ENCODE results near the gene ANKAR.
"Not testable (repeated sequence)": the region's sequence is repeated elsewhere in the genome, so short reads cannot be mapped to it uniquely, and the experiment has no call there.

ANKAR gene

DNA sequence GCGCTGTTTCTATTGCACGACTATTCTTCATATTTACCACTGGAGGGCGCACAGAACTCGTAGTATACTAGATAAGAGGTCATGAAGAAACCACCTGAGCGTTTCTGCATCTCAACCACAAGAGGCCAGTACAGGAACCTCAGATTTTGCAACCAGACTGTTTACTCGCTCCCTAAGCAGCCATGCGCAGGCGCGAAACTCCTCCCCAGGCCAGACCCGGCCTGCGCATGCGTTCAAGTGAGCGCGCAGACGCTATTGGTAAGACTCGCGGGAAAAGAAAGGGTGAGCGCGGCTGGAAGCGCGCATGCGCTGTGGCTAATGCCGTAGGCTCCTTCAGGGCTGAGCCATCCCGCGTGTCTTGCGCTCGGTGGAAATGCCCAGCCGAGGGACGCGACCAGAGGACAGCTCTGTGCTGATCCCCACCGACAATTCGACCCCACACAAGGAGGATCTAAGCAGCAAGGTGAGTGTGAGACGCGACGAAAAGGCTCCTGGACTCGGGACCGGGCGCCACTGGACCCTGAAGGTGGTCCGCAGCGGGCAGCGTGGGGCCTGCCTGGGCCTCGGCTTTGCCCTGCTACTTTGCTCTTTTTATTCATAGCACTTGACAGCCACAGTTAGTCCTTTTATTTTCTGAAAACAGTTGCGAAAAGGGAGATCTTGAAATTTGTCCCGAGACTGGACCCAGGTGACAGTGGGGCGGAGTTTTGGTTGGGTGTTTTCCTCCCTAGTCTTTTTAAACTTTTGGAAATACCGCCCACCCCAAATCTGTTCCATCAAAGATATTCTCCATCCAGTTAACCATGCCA is 13.1 kb upstream of the ANKAR start, which contains the start of gene ASNSD1:
TSS of gene ASNSD1 (plus strand) at position 312 of the 809 bp plus-strand sequence. CDS start 4,674 bp downstream, outside the sequence.
- peak; percentile 99 for DNase-seq

DNA sequence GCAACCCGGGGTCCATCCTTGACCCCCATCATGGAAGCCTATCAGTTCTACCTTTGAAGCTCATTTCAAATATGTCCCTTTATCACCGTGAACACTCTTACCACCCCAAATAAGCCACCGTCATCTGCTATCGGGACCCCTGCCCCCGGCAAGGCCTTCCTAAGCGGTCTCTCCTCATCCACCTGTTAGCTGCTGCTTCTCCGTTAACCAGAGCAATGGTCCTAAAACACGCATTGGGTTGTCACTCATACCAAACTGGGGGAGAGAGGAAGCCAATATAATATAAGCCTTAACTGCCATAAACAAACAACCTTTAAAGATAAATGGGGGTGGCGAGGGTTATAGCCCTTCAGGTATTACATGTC is 12.5 kb upstream of the ANKAR start:
- peak; percentile 39 for DNase-seq

DNA sequence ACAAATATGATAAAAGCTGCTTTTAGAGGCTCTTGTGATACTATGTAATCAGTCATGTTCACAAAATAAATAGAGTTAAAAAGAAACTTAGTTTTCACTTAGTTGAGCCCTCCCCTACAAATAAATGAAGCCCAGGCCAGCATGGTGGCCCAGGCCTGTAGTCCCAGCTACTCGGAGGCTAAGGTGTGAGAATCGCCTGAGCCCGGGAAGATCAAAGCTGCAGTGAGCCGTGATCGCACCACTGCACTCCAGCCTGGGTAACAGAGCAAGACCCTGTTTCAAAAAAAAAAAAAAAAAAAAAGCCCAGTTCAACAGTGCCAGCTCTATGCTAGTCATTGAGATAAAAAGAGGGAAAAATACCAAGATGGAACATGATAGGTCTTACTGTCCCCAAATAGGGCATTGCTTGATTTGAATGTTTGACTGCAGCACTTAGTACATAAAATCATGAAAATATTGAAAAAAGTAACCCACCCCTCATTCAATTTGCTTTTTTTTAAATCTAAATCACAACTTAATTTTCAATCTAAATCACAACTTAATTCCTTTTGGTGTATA is 11.7 kb upstream of the ANKAR start:
- no peak for DNase-seq

DNA sequence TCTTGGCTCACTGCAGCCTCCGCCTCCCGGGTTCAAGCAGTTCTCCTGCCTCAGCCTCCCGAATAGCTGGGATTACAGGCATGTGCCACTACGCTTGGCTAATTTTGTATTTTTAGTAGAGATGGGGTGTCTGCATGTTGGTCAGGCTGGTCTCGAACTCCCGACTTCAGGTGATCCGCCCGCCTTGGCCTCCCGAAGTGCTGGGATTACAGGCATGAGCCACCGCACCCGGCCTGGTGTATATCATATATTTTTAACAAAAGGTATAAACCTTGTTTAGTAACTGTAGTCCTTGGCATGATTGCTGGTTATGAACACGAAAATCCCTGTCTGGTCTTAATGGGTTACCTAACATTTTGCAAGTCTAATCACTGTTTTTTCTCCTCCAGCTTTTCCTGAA is 11.2 kb upstream of the ANKAR start:
- not testable (repeated sequence) for DNase-seq

DNA sequence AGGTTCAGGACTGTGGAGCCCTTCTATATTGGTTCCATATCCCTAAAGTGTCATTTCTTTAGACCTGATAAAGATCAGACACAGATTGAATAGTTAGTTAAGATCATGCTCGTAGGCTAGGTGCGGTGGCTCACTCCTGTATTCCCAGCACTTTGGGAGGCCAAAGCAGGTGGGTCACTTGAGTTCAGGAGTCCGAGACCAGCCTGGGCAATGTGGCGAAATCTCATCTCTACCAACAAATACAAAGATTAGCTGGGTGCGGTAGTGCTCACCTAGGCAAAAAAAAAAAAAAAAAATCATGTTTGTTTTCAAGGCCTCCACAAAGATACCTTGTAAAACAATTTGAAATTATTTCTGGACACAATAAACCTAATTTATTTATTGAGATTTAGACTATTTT is 4.6 kb upstream of the ANKAR start:
- DNase-seq: no peak

DNA sequence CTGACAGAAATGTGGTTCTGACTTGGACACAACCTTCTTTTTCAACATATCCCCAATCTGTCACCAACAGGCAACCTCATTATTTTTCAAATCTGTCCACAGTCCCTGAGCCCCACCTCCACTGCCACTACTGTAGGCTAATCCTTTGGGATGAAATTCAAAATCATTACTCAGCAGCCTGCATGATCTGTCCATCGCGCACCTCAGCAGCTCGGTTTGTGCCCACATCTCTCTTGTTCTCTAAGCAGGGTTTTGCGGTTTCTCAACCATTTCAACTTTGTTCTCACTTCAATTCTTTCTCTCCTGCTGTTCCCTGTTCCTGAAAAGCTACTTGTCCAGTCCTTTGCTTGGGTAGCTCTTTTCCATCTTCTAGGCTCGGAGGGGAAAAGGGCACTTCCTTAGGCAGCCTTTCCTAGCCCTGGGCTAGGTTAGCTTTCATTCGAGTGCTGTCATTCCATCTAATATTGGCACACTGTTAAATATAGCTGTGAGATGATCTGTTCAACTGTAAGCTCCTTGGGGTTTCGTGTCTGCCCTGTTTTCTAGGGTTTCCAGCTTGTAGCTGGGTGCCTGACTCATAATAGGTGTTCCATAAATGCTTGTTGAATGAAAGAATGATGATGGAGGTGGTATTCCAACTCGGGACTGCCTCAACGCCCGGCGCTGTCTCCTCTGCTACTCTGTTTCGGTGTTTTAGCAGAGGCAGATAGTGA is 653 bp upstream of the ANKAR start:
- no peak for DNase-seq

DNA sequence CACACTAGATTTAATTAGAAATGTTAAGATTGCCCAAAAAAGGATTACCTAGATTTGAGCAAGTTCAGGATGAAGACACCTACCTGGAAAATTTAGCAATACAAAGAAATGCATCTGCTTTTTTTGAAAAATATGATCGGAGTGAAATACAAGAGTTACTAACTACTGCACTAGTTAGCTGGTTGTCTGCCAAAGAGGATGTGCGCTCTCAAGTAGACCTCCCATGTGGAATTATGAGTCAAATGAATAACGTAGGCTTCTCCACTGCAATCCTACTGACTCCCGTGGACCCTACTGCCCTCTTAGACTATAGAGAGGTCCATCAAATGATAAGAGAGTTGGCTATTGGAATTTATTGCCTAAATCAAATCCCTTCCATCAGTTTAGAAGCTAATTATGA is 2.0 kb downstream of the ANKAR start:
- no peak for DNase-seq

DNA sequence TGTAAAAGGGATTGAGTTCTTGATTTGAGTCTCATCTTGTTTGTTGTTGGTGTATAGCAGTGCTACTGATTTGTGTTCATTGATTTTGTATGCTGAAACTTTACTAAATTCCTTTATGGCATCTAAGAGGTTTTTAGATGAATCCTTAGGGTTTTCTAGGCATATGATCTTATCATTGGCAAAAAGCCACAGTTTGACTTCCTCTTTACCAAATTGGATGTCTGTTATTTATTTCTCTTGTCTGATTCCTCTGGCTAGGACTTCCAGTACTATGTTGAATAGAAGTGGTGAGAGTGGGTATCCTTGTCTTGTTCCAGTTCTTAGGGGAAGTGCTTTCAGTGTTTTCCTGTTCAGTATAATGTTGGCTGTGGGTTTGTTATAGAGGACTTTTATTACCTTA is 4.8 kb downstream of the ANKAR start:
- peak; percentile 63 for DNase-seq

DNA sequence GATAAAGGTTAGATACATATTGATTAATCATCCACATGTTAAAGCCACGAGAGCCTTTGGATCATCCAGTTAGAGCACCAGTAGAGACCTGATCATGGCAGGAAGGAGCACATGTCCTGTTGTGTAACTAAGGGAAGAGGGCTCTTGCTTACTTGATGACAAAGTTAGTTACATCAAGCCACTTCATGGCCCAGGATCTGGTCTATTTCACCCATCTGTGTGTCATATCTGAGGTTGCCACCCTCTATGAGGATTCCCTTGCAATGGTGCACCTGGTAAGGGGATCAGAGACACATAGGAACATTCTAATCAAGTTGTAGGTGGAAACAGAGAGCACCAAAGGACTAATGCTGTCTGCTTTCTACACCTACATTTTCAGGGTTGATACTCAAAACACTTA is 6.7 kb downstream of the ANKAR start:
- no peak for DNase-seq

DNA sequence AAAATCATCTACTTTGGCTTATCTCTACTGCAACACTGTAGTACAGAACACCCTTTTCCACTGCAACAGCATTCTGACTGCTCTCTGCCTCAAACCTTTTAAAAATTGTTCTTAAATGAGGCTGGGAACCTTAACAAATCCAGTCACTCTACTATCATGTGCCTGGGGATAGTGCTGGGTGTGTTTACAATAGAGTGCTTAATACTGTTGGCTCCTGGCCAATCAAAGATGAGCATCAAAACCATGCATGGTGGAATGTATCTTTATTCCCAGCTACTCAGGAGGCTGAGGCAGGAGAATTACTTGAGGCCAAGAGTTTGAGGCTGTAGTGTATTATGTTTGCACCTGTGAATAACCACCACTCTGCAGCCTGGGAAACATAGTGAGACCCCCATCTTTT is 7.4 kb downstream of the ANKAR start:
- DNase-seq: no peak

DNA sequence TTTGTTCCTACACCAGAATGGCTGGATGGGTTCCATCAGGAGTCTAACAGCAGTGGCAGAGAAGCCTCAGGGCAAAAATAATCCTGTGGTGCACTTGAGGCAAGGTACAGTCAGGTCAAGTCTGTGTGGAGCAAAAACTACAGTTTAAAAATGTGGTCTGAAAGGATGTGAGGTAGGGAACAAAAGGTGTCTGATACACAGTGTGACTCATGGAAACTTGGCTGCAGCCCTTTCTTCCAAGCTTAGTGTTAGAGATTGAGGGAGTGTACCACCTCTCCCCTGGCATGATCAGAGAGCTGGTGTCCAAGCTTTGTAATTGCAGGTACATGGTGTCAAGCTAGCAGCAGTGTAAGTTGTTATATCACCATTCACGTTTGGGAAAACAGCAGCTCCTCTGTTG is 8.9 kb downstream of the ANKAR start:
- DNase-seq: no peak

DNA sequence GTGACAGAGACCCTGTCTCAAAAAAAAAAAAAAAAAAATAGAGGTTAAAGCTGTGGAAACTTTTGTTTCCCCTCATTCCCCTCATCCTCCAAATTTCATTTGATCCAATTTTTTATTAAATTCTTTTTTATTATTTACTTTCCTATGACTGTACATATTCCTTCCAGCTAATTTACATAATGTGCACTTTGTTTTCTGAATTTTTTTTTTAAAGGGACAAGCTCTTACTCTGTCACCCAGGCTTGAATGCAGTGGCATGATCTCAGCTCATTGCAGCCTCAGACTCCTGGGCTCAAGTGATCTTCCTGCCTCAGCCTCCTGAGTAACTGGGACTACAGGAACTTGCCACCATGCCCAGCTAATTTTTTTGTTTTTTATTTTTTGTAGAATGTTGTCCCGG is 10.3 kb downstream of the ANKAR start:
- no peak for DNase-seq

DNA sequence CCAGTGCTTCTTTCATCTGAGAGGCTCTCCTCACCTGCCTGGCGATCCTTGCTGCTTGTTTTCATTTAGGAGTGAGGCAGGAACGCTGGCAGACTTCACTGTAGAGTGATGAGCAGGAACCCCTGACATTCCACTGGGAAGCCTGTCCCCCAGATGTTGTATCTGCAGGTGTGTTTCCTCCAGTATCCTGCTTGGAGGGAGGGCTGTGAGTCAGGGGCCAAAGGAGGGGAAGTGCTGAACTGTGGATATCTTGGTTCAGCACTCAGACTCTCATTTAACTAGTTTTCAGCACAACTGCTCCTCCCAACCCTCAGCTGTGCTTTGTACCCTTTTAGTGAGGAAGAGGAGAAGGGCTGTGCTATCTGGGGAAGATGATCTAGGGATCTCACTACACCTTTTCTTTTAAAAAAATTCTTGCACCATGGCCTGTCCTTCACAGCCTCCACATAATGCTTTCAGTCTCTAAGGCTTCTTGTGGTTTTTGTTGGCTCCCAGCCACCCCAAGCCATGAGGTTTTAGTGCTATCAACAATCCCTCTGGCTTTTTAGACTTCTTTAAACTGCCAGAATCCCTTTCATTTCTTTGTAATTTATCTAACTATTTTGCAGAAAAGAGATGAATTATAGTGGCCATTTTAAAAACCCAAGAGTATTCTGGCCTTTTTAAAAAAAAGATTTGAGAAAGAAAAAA is 11.2 kb downstream of the ANKAR start:
- DNase-seq: peak; percentile 90

DNA sequence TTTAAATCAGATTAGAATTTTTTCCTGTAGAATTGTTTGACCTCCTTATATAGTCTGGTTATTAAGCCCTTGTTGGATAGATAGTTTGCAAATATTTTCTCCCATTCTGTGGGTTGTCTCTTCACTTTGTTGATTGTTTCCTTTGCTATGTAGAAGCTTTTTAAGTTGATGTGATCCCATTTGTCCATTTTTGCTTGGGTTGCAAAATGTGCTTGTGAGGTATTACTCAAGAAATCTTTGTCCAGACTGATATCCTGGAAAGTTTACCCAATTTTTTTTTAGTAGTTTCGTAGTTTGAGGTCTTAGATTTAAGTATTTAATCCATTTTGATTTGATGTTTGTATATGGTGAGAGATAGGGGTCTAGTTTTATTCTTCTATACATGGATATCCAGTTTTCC is 13.3 kb downstream of the ANKAR start:
- DNase-seq: not testable (repeated sequence)

DNA sequence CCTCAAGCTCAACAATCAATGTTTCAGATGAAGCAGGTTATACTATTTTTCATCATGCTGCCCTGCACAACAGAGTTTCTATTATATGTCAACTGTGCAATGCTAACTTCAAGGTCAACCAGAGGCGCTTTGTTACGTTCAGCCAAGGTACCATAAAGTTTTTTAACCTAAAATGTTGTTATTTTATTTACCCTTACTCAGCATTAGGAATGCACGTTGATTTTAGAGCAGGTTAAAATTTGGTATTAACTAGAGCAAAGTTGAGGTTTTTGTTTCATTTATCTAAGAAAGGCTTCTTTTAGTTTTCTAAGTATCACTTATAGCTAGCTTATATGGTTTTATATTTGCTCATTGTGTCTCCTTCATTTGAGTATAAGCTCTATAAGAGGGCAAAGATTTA is 21.8 kb downstream of the ANKAR start:
- DNase-seq: no peak

DNA sequence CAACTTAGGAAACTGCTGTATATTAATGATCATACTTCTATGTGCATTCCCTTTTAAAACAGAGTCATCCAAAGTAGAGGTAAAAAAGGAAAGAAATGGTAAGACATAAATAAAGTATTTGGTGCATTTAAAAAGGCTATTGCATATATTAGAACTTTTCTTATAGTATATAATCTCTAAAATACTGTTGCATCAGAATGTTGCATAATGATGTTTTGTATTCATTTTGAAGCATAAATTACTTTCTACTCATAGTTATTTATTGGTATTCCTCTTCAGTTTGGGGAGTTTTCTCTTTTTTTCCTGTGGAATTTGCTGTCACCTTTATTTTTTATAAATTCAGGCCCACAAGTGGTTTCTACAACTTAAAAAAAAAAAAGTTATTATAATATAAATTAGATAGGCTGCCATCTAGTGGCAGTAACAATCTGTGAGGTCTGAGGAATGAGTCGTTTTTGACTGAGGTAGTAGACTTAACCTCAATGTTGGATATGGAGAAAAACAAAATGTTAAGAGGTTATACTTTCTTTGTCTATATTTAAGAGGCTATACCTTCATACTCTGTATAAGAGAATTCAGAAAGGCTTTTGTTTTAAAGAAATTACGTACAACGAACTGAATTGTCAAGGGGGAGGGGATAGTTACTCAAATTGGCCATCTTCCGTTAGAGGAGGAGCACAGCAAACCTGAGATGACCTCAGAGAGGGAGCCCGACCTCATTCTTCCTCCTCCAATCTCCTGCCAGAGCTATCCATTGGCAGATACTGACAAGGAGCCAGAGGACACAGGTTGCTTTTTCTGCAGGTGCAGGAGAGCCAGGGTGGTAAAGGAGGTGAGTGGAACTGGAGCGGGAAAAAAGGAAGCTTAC is 23.8 kb downstream of the ANKAR start:
- peak; percentile 85 for DNase-seq

DNA sequence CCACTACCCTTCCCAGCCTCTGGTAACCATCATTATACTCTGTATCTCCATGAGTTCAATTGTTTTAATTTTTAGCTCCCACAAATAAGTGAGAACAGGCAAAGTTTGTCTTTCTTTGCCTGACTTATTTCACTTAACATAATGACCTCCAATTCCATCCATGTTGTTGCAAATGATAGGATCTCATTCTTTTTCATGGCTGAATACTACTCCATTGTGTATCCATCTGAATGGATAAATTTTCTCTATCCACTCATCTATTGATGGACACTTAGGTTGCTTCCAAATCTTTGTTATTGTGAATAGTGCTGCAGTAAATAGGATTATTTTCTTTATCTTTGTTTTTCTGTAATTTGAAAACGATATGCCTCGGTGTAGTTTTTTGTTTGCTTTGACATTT is 26.2 kb downstream of the ANKAR start:
- DNase-seq: no peak

DNA sequence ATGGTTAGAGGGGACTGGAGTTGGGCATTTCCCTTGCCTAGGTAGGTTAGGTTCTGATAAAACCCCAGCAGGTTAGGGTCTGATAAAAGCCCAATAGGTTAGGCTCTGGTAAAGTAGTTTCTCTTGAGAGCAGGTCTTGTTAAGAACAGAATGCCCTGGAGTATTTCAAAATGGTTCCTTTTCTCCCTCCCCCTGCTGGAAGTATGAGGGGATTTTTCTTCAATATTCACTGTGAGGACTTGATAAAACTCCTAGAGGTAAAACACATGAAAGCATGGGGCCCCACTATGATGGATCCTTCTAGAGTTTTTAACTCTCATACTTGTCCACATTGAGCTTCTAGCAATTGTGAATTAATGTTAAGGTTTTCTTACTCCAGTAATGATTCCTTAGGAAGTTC is 27.6 kb downstream of the ANKAR start:
- peak; percentile 14 for DNase-seq

DNA sequence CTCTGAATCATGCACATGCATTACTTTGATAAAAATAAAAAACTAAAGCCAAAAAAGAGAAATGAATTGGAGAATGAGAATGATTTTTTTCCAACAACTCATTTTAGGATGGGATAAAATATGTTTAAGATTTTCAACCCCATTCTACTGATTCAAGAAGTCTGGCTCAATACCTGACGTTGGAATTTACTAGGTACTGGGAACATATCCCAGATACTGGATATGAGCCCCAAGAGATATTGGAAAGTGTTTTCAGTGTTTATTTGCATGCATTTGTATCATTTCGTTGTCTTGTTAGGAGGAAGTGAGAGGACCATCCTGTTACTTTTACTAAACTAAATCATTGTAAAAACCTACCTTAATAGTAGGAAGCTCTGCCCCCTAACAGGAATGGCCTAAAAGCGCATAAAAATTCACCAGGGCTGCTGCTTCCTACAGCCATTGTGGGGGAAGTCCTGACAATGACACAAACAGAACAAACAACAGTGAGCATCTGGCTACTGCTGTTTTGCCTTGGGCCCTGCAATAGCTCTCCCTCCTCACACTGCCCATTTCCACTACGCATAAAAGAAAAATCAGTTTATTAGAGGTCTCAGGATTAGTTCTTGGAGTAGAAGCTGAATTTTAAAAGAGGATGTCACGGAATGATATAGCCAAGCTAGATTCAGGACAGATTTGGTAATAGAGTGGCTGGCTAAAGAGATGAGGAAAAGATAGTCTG is 35.2 kb downstream of the ANKAR start:
- no peak for DNase-seq

DNA sequence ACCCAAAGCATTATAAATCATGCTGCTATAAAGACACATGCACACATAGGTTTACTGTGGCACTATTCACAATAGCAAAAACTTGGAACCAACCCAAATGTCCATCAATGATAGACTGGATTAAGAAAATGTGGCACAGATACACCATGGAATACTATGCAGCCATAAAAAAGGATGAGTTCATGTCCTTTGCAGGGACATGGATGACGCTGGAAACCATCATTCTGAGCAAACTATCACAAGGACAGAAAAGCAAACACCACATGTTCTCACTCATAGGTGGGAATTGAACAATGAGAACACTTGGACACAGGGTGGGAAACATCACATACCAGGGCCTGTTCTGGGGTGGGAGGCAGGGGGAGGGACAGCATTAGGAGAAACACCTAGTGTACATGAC is 43.1 kb downstream of the ANKAR start:
- DNase-seq: not testable (repeated sequence)

DNA sequence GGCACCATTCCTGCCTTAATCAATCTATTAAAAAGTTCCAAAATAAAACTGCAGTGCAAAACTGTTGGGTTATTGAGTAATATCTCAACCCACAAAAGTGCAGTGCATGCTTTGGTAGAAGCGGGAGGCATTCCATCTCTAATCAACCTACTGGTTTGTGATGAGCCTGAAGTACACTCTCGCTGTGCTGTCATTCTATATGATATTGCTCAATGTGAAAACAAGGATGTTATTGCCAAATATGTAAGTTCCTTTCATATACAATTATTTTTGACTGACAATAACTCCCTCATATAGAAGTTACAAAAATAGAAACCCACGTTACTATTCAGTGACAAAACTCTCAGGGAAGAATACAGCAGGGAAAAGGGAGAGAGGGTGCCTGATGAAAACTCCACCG is 45.1 kb downstream of the ANKAR start:
- no peak for DNase-seq

DNA sequence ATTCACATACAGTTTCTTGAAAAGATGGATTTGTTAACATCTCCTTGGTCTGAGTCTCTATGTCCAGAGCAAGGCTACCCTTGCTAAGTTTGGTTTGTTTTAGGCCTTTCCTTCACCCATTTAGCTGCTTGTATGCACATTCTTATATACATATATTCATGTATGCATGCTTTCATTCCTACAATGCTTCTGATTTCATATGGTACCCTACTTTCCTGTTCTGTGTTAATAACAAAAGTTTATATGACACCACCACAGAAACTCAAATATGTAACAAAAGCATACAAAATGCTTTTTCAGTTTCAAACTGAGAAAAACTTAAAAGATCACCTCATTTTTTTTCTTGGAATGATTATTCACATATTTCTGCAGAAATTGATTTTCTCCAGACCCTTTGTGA is 48.7 kb downstream of the ANKAR start:
- DNase-seq: no peak

Measured in OCI-M1 (cell line).